Naive thymus-derived CD4-positive, alpha-beta T cell (primary cell): ENCODE results near the gene SLC38A1. TPM values are rescaled to one million over a fixed set of nuclear protein-coding genes. Genes with fewer than 3 reads are reported as not detected.

Experiments
- ATAC-seq: fragments of 150-1000 bp; cut with Tn5 transposase; 2 replicates; pipeline ENCODE4 v1.10.0; 2021; ENCODE audit warnings: mild to moderate bottlenecking, moderate library complexity
- CTCF ChIA-PET: fragments of 350-600 bp; sonication (Branson Sonifier 250); formaldehyde crosslinking; loops from one replicate; lab custom pipeline; 2021; ENCODE audit warnings: antibody characterized with exemption; lab: Charles Lee
- POLR2A ChIA-PET: fragments of 350-600 bp; sonication (Branson Sonifier 250); formaldehyde crosslinking; loops from one replicate; lab custom pipeline; 2021; ENCODE audit warnings: antibody characterized with exemption, inconsistent platforms; lab: Charles Lee
- DNase-seq, 9 donors: peaks; one replicate each; pipeline versions ENCODE4 v3.0.0 to v3.0.0-alpha.2; 2020 to 2022; ENCODE audit warnings: mixed read lengths in 1 of 9
- H3K27ac ChIP-seq: one replicate; pipeline ENCODE4 v1.7.0; 2013; ENCODE audit warnings: mild to moderate bottlenecking, low read depth, low read length, moderate library complexity
- H3K27me3 ChIP-seq, 2 donors: one replicate each; pipeline ENCODE4 v1.7.0; 2013; ENCODE audit warnings: low read length in 2 of 2, mild to moderate bottlenecking in 2 of 2, moderate library complexity in 2 of 2; ENCODE audit not compliant: control insufficient read depth in 2 of 2, insufficient read depth in 2 of 2
- H3K36me3 ChIP-seq, 3 experiments: 1 replicate in 2 of 3; 2 replicates in 1 of 3; pipeline ENCODE4 v1.7.0; 2013; ENCODE audit warnings: low read length in 3 of 3, mild to moderate bottlenecking in 3 of 3, moderate library complexity in 1 of 3; ENCODE audit not compliant: insufficient read depth in 3 of 3, control insufficient read depth in 2 of 3
- H3K4me1 ChIP-seq, 2 donors: one replicate each; pipeline ENCODE4 v1.7.0; 2013; ENCODE audit warnings: low read length in 2 of 2, mild to moderate bottlenecking in 2 of 2, moderate library complexity in 1 of 2; ENCODE audit not compliant: control insufficient read depth in 2 of 2, insufficient read depth in 2 of 2
- H3K4me3 ChIP-seq: 2 replicates; pipeline ENCODE4 v1.7.0; 2013; ENCODE audit warnings: mild to moderate bottlenecking, low read length
- H3K9me3 ChIP-seq, 3 experiments: 1 replicate in 2 of 3; 2 replicates in 1 of 3; pipeline ENCODE4 v1.7.0; 2013; ENCODE audit warnings: low read length in 3 of 3; ENCODE audit not compliant: control insufficient read depth in 2 of 3
- H3K27ac Mint-ChIP-seq, 9 donors: one replicate each; pipeline ENCODE4 v1.8.0; 2020 to 2022; ENCODE audit warnings: mixed read lengths in 9 of 9, mild to moderate bottlenecking in 8 of 9, moderate library complexity in 5 of 9, inconsistent platforms in 2 of 9
- H3K27me3 Mint-ChIP-seq, 5 donors: one replicate each; pipeline ENCODE4 v1.8.0; 2021 to 2022; ENCODE audit warnings: mixed read lengths in 5 of 5, mild to moderate bottlenecking in 1 of 5
- H3K36me3 Mint-ChIP-seq, 5 donors: one replicate each; pipeline ENCODE4 v1.8.0; 2020 to 2022; ENCODE audit warnings: mixed read lengths in 5 of 5, mild to moderate bottlenecking in 3 of 5, inconsistent platforms in 1 of 5
- H3K4me1 Mint-ChIP-seq, 7 donors: one replicate each; pipeline ENCODE4 v1.8.0; 2020 to 2022; ENCODE audit warnings: mixed read lengths in 7 of 7, mild to moderate bottlenecking in 3 of 7, inconsistent platforms in 1 of 7
- H3K4me3 Mint-ChIP-seq, 10 donors: one replicate each; pipeline ENCODE4 v1.8.0; 2020 to 2022; ENCODE audit warnings: mild to moderate bottlenecking in 10 of 10, mixed read lengths in 10 of 10, moderate library complexity in 6 of 10, inconsistent platforms in 2 of 10
- H3K9me3 Mint-ChIP-seq, 11 donors: one replicate each; pipeline ENCODE4 v1.8.0; 2020 to 2022; ENCODE audit warnings: mixed read lengths in 11 of 11, mild to moderate bottlenecking in 4 of 11, inconsistent platforms in 1 of 11, moderate library complexity in 1 of 11
- intact Hi-C, 2 donors: fragments of 100-400 bp; cut with micrococcal nuclease; formaldehyde crosslinking; loops; one replicate each; pipeline ENCODE4 v1.15.1; 2023
- polyA plus RNA-seq, 2 donors: library from polyadenylated mRNA; unstranded; fragments of 300-500 nt; fragmentation: Illumina TruSeq; gene quantifications; one replicate each; pipeline ENCODE4 v1.2.3, GENCODE V29; 2021
- total RNA-seq, 6 experiments: library from RNA in 5 of 6; stranded (reverse) in 5 of 6; gene quantifications; 1 replicate in 5 of 6; 2 replicates in 1 of 6; pipeline ENCODE4 v1.2.3 and lab custom pipeline; 2021 to 2026

Gene SLC38A1
- total and polyA plus RNA-seq, 7 experiments from 2014 or later, result 172 to 283 (median 249) TPM

DNA sequence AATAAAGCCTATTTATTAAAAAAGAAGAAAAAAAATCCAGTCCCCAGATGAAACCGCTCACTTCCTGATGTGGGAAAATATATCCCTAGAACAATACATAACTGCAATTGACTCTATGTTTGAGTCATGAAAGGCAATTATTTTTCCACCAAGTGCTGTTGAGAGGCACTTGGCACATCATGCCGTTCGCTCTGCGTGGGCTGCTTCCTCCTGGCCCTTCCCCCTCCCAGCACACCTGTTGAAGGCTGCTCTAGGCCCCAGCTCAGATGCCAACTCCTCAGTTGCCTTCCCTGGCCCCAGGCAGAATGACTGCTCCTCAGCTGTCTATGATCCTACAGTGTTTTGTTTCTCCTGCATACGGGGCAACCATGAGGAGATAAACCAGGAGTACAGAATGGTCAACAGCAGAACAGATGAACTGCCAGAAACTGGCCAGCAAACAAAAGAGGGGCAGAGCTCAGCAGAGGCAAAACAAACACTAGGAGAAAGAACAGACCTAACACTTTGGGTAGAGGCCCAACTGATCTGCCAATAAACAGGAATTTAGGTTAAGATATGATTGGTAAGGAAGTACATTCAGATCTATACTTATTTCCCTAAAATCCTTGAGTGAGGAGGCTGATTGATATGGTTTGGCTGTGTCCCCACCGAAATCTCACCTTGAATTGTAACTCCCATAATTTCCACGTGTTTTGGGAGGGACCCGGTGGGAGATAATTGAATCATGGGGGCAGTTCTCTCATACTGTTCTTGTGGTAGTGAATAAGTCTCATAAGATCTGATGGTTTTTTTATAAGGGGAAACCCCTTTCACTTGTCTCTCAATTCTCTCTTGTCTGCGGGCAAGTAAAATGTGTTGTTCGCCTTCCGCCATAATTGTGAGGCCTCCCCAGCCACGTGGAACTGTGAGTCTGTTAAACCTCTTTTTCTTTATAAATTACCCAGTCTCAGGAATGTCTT lies 58.6 kb downstream of the SLC38A1 start:
- DNase-seq (peak in 8 of 9 donors; percentile 47 to 81 (median 68)), ATAC-seq (peak; percentile 66)
- Histone ChIP-seq H3K4me3 (no peak overlapping the region), H3K27ac (peak overlapping the region; percentile 78), H3K27me3 (no peaks in the 10 kb centered on the region), H3K36me3 (peaks cover 4 to 24% (median 14%) of the 10 kb centered on the region in 3 experiments), H3K4me1 (peaks cover 65 to 72% of the 10 kb centered on the region in 2 donors), H3K9me3 (no peaks in the 10 kb centered on the region)
- ChIA-PET POLR2A (interaction anchor here (0.9 to 7.6 kb wide), 6 partner anchors 9 to 84 kb away, joined by 3 to 78 read pairs (median 12); partner anchors contain the start of gene SLC38A1), CTCF (interaction anchor here (0.6 to 1.2 kb wide), 2 partner anchors 56 to 91 kb away, joined by 3 to 4 read pairs; no protein-coding TSS in a partner anchor)
- intact Hi-C loops, result loop anchor here (1.0 to 10.0 kb wide), 8 partner anchors 8 to 1605 kb away; partner anchors contain the start of genes HDAC7 (in 1 of the 2), SLC38A1 (in 1 of the 2) and SLC38A2 (in 1 of the 2)
- peaks cover 0 to 2% (median 0%) of the 10 kb centered on the region in 11 donors for H3K9me3 Mint-ChIP-seq
- peak overlapping the region; percentile 89 to 100 (median 98) for H3K27ac Mint-ChIP-seq
- H3K36me3 Mint-ChIP-seq, result peaks cover 23 to 58% (median 46%) of the 10 kb centered on the region in 5 donors
- peaks cover 45 to 98% (median 96%) of the 10 kb centered on the region in 7 donors for H3K4me1 Mint-ChIP-seq
- no peaks in the 10 kb centered on the region for H3K27me3 Mint-ChIP-seq
- peak overlapping the region; percentile 47 to 76 (median 69) for H3K4me3 Mint-ChIP-seq

DNA sequence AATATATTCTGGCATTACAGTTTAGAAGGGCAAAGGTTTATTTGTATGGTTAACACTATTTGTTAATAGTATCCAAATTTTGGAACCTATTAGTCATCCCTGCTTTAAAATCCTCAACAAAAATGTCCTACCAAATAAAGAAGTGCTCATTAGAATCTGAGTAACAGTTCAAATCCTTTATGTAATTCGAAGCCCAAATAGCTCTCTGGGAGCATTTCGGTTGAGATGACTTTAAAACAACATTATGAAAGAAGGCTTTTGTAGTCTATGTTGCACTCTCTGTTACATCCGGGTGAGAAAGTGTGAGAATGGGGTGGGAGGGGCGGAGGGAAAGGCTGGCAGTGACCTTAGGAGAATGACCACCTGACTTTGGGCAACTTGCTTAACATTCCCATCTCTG lies 59.7 kb downstream of the SLC38A1 start:
- peaks cover 45 to 98% (median 90%) of the 10 kb centered on the region in 7 donors for H3K4me1 Mint-ChIP-seq
- peak in 2 of 9 donors; percentile 19 to 34 for DNase-seq
- ChIA-PET CTCF (interaction anchor here (0.9 kb wide), 1 partner anchor 60 kb away, joined by 3 read pairs; the partner anchor contains the start of gene SLC38A1), POLR2A (interaction anchor here (1.3 to 7.6 kb wide), 5 partner anchors 10 to 60 kb away, joined by 3 to 78 read pairs (median 20); partner anchors contain the start of gene SLC38A1)
- Histone ChIP-seq H3K27me3 (no peaks in the 10 kb centered on the region), H3K36me3 (peaks cover 6 to 35% (median 16%) of the 10 kb centered on the region in 3 experiments), H3K4me1 (peaks cover 57 to 65% of the 10 kb centered on the region in 2 donors), H3K9me3 (no peaks in the 10 kb centered on the region), H3K4me3 (no peak overlapping the region), H3K27ac (peak overlapping the region; percentile 78)
- H3K27ac Mint-ChIP-seq, result peak overlapping the region; percentile 89 to 100 (median 98)
- H3K9me3 Mint-ChIP-seq, result peaks cover 0 to 2% (median 0%) of the 10 kb centered on the region in 11 donors
- peak overlapping the region; percentile 21 to 76 (median 61) for H3K4me3 Mint-ChIP-seq
- intact Hi-C loops, result no loop called here
- ATAC-seq, result peak; percentile 19
- H3K36me3 Mint-ChIP-seq, result peaks cover 23 to 66% (median 52%) of the 10 kb centered on the region in 5 donors
- no peaks in the 10 kb centered on the region for H3K27me3 Mint-ChIP-seq

DNA sequence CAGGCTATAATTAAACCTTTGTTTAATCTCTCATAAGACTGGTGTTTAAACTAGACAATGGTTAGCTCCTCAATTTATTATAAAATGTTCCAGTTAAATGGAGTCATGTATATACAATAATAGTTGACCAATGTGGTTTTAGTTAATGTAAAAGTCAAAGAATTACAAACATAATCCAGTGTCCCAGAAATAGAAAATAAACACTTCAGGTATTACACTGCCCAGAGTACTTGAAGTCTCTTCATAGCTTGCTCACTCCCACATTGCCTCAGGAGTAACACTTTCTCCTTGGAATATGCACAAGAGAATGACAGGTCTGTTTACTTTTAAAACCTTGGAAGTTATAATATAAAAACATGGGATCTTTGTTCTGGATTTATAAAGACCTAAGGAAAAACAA lies 60.5 kb downstream of the SLC38A1 start:
- H3K27me3 ChIP-seq, result no peaks in the 10 kb centered on the region
- H3K4me3 ChIP-seq, result no peak overlapping the region
- H3K4me1 Mint-ChIP-seq, result peaks cover 42 to 94% (median 82%) of the 10 kb centered on the region in 7 donors
- H3K4me3 Mint-ChIP-seq, result peak overlapping the region in 3 of 10 donors; percentile 14 to 76 (median 73)
- CTCF ChIA-PET, result interaction anchor here (0.7 to 1.0 kb wide), 4 partner anchors 9 to 61 kb away, joined by 3 read pairs; partner anchors contain the start of gene SLC38A1
- peak overlapping the region in 8 of 9 donors; percentile 89 to 100 (median 98) for H3K27ac Mint-ChIP-seq
- H3K36me3 ChIP-seq, result peaks cover 12 to 43% (median 24%) of the 10 kb centered on the region in 3 experiments
- ATAC-seq (no peak), DNase-seq (no peak)
- peaks cover 50 to 57% of the 10 kb centered on the region in 2 donors for H3K4me1 ChIP-seq
- H3K9me3 Mint-ChIP-seq, result peaks cover 0 to 2% (median 0%) of the 10 kb centered on the region in 11 donors
- POLR2A ChIA-PET, result interaction anchor here (0.6 to 7.6 kb wide), 6 partner anchors 10 to 61 kb away, joined by 3 to 78 read pairs (median 12); partner anchors contain the start of gene SLC38A1
- peak overlapping the region; percentile 78 for H3K27ac ChIP-seq
- H3K27me3 Mint-ChIP-seq, result no peaks in the 10 kb centered on the region
- intact Hi-C loops, result no loop called here
- peaks cover 22 to 70% (median 54%) of the 10 kb centered on the region in 5 donors for H3K36me3 Mint-ChIP-seq
- H3K9me3 ChIP-seq, result no peaks in the 10 kb centered on the region

DNA sequence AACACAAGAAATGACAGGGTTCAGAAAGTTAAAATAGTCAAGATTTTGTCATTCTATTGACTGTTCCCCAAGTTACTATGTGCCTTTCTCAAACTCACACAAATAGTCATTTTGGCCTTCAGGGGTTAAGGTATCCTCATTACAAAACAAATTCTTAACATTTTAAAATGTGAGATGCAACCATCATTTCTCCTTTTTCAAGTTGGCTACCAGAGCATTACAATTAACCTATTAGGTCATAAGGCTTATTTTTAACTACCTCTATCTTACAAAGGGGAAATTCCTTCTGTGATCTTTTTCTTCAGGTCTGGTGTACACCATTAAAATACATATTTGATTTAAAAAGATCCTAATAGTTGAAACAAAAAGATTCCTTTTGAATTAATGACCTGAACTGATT lies 61.2 kb downstream of the SLC38A1 start:
- Mint-ChIP-seq H3K4me3 (peak overlapping the region in 4 of 10 donors; percentile 31 to 76 (median 56)), H3K4me1 (peaks cover 36 to 88% (median 75%) of the 10 kb centered on the region in 7 donors), H3K36me3 (peaks cover 18 to 71% (median 54%) of the 10 kb centered on the region in 5 donors), H3K9me3 (peaks cover 0 to 2% (median 0%) of the 10 kb centered on the region in 11 donors), H3K27ac (peak overlapping the region; percentile 10 to 99 (median 97)), H3K27me3 (no peaks in the 10 kb centered on the region)
- Histone ChIP-seq H3K9me3 (no peaks in the 10 kb centered on the region), H3K4me1 (peaks cover 42 to 49% of the 10 kb centered on the region in 2 donors), H3K27ac (peak overlapping the region; percentile 8), H3K27me3 (no peaks in the 10 kb centered on the region), H3K4me3 (no peak overlapping the region), H3K36me3 (peaks cover 16 to 50% (median 31%) of the 10 kb centered on the region in 3 experiments)
- no peak for ATAC-seq
- ChIA-PET POLR2A (interaction anchor here (0.7 to 7.6 kb wide), 5 partner anchors 9 to 62 kb away, joined by 3 to 78 read pairs (median 20); partner anchors contain the start of gene SLC38A1), CTCF (interaction anchor here (0.7 to 1.0 kb wide), 3 partner anchors 10 to 62 kb away, joined by 3 read pairs; no protein-coding TSS in a partner anchor)
- intact Hi-C loops, result no loop called here
- no peak for DNase-seq

DNA sequence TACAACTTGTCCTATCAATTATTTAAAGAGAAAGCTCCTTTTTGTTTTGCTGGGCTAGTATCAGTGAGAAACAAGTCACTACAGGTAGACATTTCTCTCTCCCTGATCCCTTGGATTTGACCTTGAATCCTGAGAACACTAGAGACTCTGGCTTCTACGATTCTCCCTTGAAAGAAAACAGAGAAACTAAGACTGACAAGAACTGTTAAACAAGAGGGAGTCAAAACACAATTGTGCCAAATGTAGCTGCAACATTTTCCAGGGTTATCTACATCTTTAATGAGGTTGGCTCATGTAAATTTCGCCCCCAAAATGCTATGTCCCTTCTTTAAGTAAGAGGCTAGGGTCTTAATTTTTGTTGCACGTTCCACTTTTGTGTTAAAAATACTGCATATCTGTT lies 62.4 kb downstream of the SLC38A1 start:
- ATAC-seq (no peak), DNase-seq (no peak)
- Mint-ChIP-seq H3K36me3 (peaks cover 10 to 71% (median 53%) of the 10 kb centered on the region in 5 donors), H3K4me1 (peaks cover 28 to 77% (median 64%) of the 10 kb centered on the region in 7 donors), H3K27me3 (no peaks in the 10 kb centered on the region), H3K27ac (peak overlapping the region in 8 of 9 donors; percentile 57 to 99 (median 72)), H3K4me3 (peak overlapping the region in 1 of 10 donors; percentile 7), H3K9me3 (peaks cover 0 to 2% (median 0%) of the 10 kb centered on the region in 11 donors)
- ChIA-PET CTCF (interaction anchor here (0.6 to 1.6 kb wide), 5 partner anchors 11 to 419 kb away, joined by 3 to 5 read pairs (median 3); partner anchors contain the start of gene SLC38A1), POLR2A (interaction anchor here (0.9 to 7.6 kb wide), 4 partner anchors 12 to 63 kb away, joined by 3 to 78 read pairs (median 38); partner anchors contain the start of gene SLC38A1)
- intact Hi-C loops, result no loop called here
- Histone ChIP-seq H3K27me3 (no peaks in the 10 kb centered on the region), H3K4me3 (no peak overlapping the region), H3K27ac (no peak overlapping the region), H3K36me3 (peaks cover 23 to 55% (median 38%) of the 10 kb centered on the region in 3 experiments), H3K9me3 (no peaks in the 10 kb centered on the region), H3K4me1 (peaks cover 31 to 38% of the 10 kb centered on the region in 2 donors)
